Measurements from ENCODE around the gene AEBP2.
"Not testable (repeated sequence)": the region's sequence is repeated elsewhere in the genome, so short reads cannot be mapped to it uniquely, and the experiment has no call there.

Gene AEBP2

GRCh38 chr12:19421503-19422282, 17.6 kb upstream of the AEBP2 start:
- no peak for DNase-seq (ENCODE audit: low spot score)

DNA sequence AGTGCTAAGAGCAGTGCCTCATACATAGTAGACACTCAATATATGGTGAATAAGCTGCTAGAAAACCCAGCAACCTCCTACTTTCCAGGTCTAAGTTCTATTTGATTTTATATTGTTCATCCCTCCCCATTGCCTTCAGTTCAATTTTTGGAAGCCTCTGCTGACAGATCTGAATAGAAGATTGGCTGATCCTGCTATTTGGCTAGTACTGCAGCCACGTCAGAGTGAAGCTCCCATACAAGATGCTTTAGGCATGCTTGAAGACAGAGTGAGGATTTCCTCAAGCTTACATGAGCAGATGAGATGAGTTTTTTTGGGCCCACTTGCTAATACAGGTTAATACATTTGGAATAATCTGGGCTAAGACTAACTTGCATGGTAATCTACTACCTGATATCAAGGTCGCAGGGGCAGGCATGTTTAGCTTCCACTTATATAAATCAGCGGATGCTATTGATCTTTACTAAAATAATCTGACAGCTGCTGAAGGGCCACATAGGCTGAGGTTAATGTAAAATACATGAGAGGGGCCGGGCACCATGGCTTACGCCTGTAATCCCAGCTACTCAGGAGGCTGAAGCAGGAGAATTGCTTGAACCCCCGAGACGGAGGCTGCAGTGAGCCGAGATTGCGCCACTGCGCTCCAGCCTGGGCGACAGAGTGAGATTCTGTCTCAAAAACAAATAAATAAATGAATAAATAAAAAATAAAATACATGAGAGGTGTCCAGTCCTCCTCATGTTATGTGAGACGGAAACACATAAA, 15.9 kb upstream of the AEBP2 start:
- DNase-seq (ENCODE audit: low spot score): no peak

GRCh38 chr12:19428246-19428645, 11.0 kb upstream of the AEBP2 start:
- no peak for DNase-seq (ENCODE audit: low spot score)

DNA sequence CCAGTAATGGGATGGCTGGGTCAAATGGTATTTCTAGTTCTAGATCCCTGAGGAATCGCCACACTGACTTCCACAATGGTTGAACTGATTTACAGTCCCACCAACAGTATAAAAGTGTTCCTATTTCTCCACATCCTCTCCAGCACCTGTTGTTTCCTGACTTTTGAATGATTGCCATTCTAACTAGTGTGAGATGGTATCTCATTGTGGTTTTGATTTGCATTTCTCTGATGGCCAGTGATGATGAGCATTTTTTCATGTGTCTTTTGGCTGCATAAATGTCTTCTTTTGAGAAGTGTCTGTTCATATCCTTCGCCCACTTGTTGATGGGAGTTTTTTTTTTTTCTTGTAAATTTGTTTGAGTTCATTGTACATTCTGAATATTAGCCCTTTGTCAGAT, 9.8 kb upstream of the AEBP2 start:
- not testable (repeated sequence) for DNase-seq (ENCODE audit: low spot score)

GRCh38 chr12:19430988-19431387, 8.3 kb upstream of the AEBP2 start:
- no peak for DNase-seq (ENCODE audit: low spot score)

GRCh38 chr12:19431407-19432308, 7.6 kb upstream of the AEBP2 start:
- DNase-seq (ENCODE audit: low spot score): no peak

DNA sequence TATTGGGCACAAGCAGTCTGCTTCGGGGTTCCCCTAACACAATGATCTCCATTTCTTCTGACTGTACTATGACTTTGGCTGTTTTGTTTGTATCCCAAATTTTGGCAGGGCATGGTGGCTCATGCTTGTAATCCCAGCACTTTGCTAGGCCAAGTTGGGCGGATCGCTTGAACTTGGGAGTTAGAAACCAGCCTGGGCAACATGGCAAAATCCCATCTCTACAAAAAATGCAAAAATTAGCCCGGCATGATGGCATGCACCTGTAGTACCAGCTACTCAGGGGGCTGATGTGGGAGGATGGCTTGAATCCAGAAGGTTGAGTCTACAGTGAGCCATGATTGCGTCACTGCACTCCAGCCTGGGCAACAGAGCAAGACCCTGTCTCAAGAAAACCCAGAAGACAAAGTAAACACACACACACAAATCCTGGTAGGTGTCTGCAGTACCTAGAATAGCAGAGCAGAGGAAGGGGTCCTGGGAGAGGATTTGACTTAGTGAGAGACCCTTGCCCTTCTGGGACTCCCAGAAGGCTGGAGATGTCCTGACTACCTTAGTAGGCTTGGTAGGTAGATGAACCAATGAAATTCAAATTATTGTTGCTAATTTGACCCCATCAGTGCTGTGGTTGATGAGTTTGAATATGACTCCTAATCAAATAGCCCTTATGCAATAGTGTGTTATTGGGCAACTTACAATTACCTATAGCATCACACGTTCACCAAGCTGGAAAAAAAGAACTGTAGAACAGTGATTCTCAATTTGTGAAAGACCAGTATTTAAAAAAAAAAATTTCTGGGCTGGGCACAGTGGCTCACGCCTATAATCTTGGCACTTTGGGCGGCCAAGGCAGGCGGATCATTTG, 6.8 kb upstream of the AEBP2 start:
- DNase-seq (ENCODE audit: low spot score): no peak

GRCh38 chr12:19434538-19434937, 4.8 kb upstream of the AEBP2 start:
- no peak for DNase-seq (ENCODE audit: low spot score)

DNA sequence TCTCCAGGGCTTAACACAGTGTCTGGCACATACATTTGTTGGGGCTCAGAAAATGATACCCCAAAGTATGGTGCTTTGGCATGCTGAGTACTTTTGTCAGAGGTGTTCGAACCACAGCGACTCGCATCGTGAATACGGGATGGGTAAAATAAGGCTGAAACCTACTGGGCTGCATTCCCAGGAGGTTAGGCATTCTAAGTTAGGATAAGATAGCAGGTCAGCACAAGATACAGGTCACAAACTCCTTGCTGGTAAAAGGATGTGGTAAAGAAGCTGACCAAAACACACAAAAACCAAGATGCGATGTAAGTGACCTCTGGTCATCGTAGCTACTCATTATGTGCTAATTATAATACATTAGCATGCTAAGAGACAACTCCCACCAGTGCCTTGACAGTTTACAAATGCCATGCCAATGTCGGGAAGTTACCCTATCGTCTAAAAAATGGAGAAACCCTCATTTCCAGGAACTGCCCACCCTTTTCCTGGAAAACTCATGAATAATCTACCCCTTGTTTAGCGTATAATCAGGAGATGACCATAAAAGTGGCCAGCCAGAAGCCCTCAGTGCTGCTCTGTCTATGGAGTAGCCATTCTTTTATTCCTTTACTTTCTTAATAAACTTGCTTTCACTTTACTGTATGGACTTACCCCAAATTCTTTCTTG, 3.3 kb upstream of the AEBP2 start:
- no peak for DNase-seq (ENCODE audit: low spot score)

- no peak for DNase-seq (ENCODE audit: low spot score)
These were observed 2.4 kb upstream of the AEBP2 start for GRCh38 chr12:19436931-19437330.

DNA sequence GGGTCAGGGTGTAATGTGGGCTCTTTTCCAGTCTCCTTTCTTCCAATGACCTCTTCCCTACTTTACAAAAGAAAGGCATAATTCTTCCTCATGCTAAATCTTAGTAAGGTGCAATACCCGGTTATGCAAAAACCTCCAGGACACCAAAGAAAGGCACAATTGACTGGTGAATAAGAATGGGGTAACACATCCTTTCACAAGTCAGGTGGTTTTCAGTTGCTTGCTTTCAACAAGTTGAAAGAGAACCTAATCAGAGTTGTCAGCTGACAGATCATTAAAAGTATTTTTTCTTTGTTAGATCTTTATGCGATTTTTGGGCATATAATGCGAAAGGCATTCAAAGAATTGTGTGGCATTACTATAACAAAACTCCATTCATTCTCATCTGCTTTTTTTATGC, 1.3 kb upstream of the AEBP2 start:
- DNase-seq (ENCODE audit: low spot score): no peak

DNA sequence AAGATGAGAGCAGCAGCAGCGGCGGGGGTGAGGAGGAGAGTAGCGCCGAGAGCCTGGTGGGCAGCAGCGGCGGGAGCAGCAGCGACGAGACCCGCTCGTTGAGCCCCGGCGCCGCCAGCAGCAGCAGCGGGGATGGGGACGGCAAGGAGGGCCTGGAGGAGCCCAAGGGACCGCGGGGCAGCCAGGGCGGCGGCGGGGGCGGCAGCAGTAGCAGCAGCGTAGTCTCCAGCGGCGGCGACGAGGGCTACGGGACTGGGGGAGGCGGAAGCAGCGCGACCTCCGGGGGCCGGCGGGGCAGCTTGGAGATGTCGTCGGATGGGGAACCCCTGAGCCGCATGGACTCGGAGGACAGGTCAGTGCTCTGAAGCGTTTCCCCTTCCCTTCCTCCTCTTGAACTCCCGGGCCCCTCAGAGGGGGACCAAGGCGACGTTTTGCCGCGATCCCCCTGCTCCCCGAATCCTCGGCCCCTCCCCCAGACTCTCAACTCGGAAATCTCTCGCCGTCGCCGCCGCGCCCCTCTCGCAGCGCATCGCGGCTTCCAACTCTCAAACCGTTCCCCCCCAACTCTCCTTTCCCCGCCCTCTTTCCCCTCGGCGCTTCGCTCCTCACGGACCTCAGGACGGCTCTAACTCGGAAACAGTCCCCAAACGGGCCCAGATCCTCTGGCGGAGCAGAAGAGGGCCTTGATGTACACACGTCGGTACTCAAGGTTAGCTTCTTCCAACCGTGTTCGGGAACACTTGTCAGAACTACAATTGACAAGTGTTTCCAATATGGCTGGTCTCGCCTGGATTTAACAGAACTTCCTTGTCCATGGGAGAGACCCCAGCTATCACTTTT, 947 bp downstream of the AEBP2 start:
- DNase-seq (ENCODE audit: low spot score): peak; percentile 86

DNA sequence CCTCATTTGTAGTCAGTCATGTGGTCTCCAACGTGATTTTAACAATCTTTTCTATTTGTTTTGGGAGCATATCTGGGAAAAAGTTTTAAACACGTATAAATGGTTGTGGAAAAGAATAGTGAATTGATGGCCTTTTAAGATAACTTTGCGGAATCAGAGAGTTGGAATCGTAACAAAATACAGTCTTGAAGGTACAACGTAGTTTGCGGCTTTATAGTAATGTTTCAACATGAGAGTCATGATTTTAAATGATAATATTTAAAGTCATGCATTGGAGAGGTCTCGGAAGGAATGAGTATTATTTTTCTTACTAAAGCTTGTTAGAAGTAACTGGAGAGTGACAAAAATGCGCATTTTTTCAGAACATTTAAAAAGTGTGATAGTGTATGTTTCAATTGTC, 1.6 kb downstream of the AEBP2 start:
- DNase-seq (ENCODE audit: low spot score): no peak

- no peak for DNase-seq (ENCODE audit: low spot score)
These were observed 4.3 kb downstream of the AEBP2 start for GRCh38 chr12:19443585-19443984.

GRCh38 chr12:19444097-19444496, 4.8 kb downstream of the AEBP2 start:
- DNase-seq (ENCODE audit: low spot score): no peak

GRCh38 chr12:19447386-19447785, 8.1 kb downstream of the AEBP2 start:
- DNase-seq (ENCODE audit: low spot score): no peak

GRCh38 chr12:19449814-19450213, 10.5 kb downstream of the AEBP2 start:
- DNase-seq (ENCODE audit: low spot score): no peak

DNA sequence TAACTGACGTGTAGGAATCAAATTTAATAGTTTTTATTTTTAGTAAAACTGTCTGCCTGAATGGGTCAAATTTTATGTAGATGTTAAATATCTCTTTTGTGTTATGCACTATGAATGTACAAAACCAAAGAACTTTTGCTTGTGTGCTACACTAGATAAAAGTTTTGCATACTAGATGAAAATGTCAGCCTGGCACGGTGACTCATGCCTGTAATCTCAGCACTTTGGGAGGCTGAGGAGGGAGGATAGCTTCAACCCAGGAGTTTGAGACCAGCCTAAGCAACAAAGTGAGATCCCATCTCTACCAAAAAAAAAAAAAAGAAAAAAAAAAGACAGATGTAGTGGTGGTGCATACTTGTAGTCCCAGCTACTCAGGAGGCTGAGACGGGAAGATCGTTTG, 11.1 kb downstream of the AEBP2 start:
- no peak for DNase-seq (ENCODE audit: low spot score)

DNA sequence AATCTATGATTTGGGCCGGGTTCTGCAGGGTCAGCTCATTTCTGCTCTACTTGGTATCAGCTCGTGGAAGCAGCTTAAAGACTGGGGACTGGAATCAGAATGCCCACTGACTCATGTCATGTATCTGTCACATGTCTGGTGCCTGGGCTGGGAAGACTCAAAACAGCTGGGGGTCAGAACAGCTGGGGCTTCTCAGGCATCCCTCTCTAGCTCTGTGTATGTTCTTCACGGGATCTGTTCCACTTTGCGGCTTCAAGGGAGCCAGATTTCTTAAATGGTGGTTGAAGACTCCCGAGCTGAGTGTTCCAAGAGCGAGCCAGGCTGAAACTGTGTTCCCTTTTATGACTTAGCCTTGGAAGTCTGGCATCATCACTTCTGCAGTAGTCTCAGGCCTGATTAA, 11.9 kb downstream of the AEBP2 start:
- DNase-seq (ENCODE audit: low spot score): no peak

DNA sequence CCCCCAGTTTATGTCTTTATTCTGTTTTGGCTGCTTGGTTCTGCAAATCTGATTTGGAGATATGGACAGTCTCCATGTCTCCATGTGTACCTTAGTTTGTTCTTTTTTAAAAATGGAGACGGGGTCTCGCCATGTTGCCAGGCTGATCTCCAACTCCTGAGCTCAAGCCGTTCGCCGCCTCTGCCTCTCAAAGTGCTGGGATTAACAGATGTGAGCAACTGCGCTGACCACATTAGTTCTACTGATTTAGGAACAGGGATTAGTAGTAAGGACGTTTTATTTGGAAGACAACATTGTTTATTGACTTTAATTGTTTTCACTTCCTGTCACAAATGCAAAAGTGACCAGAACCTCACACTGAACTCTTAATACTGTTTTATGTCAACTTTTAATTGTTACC, 14.7 kb downstream of the AEBP2 start:
- DNase-seq (ENCODE audit: low spot score): no peak
